GM15510 (cell line): ENCODE results near the gene SELPLG.

Experiments used
- POLR2A ChIP-seq: IDR thresholded peaks from 3 replicates; pipeline ENCODE4 v1.6.1; 2011; ENCODE audit warnings: borderline replicate concordance; ENCODE audit not compliant: insufficient read length; ENCODE audit errors: extremely low read depth

The SELPLG gene

DNA sequence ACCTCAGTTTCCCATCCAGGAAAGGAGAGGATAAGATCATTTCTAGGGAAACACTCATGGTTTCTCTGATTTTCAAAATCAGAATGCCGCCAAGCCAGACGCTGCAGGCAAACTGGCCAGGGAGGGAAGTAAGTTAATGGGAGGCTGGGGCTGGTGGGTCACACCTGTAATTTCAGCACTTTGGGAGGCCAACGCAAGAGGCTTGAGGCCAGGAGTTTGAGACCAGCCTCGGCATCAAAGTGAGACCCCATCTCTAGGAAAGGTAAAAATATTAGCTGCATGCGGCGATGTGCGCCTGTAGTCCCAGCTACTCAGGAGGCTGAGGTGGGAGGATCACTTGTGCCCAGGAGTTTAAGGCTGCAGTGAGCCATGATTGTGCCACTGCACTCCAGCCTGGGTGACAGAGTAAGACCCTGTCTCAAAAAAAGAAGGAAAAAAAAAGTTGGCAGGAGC lies 587 bp downstream of the SELPLG start:
- no peak for TF ChIP-seq POLR2A

DNA sequence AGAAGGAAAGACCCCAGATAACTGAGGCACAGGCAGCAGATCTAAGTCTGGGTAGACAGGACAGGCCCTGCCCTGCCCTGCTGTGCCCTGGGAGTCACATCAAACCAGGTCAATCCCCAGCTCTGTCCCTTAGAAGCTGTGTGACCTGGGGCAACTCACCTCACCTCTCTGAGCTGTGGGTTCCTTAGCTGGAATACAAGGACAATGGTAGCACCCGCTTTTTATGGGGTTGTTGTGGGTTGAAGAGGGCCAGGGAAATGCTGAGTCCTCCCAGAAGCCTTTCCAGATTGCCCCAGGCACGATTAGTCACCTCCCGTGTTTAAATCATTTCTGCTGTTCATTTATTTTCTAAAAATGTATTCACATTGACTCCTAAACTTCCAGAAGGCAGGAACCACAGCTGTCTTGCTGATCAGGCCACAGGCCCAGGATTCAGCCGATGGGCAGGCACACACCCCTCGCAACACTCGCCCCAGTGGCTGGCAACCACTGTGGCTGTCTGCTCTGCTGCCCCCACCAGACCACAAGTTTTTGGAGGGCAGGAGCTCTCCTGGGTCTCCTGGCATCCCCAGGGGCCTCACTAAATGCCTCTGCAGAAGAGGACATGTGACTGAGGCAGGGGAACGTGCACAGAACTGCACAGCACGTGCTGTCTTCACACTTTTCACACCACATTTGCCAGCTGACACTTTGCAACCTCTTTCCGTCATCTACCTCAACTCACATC lies 3.0 kb downstream of the SELPLG start:
- no peak for TF ChIP-seq POLR2A

DNA sequence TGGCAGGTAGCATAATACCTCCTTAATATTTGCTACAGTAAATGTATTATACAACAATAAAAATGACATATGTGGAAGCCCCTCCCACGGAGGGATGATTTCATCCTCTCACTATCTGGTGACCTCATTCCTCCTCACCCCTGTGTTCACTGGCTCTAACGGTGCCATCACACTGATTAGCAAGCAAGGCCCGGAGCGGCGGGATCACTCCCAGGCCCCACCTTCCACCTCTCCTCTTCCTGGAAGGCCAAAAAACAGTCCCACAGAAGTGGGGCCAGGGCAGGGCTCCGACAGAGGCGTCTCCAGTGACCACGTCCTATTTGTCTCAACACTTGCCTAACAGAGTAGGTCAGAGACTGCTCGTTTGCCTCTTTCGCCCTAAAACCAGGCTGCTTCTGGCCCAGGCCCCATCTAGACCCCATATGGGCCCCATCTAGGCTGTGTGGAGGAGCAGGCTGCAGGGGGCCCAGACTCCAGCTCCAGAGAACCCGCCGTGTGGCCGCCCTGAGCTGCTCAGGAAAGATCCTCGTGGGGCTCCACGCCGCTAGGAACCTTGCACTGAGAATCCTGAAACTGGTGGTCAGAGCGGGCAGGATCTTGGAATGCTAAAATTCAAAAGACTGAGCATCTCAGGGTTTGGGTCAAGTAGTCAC lies 3.7 kb downstream of the SELPLG start:
- no peak for TF ChIP-seq POLR2A

DNA sequence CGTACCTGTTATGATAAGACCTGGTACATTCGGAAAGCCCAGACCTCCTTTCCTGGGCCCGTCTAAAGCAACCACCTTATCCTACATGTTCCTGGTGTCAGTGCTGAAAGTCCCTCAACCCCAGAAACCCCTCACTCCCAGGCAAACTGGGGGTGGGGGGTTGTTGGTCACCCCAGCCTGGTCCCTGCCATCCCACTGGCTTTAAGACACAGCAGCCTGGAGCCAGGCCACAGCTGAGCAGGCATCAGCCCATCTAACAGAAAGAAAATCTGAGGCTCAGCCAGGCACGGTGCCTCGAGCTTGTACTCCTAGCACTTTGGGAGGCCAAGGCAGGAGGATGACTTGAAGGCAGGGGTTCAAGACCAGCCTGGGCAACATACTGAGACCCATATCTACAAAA lies 4.5 kb downstream of the SELPLG start:
- TF ChIP-seq POLR2A, result no peak

DNA sequence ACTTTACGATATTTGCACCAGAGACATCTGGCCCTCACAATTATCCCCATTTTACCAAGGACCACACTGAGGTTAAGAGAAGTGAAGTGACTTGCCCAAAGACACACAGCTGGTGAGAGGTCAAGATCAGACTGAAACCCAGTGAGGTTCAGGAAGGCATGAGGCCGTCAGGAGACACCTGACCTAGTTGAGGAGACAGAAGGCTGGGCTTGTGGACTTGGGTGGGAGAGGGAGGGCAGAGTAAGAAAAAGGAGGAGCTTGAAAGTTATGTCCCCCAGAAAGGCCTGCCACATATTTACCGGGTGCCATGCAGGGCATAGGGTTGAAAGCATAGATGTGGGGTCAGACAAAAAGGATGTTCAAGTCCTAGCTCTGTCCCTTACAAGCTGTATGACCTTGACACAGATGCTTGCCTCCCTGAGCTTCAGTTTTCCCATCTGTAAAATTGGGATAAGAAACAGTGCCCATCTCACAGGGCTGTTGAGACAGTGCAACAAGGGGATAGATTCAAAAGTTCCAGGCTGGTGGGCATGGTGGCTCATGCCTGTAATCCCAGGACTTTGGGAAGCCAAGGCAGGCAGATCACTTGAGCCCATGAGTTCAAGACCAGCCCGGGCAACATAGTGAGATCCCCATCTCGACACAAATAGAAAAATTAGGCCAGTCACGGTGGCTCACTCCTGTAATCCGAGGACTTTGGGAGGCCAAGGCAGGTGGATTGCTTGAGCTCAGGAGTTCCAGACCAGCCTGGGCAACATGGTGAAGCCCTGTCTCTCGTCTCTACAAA lies 6.4 kb downstream of the SELPLG start:
- TF ChIP-seq POLR2A, result no peak

DNA sequence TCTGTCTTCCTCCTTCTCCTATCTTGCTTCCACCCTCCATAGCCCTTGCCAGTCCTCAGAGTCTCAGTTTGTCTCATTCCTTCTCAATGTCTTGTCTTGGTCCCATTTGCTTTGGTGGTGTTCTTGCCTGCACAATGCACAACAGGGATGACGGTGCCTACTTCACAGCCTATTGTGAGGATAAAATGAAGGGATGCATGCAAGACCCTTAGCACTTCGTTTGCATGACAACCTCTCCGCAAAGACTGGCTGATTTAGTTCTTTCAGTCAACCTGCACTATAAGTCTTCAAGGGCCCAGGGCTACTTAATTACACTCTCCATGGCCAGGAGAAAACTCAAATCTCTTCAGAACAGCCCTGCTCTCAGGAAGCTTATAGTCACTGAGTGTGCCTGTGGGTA lies 8.5 kb downstream of the SELPLG start:
- TF ChIP-seq POLR2A, result no peak

DNA sequence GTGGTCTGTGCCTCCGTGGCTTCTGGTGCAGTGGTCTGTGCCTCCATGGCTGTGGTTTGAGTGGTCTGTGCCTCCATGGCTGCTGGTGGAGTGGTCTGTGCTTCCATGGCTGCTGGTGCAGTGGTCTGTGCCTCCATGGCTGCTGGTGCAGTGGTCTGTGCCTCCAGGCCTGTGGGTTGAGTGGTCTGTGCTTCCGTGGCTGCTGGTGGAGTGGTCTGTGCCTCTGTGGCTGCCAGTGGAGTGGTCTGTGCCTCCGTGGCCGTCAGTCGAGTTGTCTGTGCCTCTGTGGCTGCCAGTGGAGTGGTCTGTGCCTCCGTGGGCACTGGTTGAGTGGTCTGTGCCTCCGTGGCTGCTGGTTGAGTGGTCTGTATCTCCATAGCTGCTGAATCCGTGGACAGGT lies 10.1 kb downstream of the SELPLG start:
- TF ChIP-seq POLR2A, result no peak

DNA sequence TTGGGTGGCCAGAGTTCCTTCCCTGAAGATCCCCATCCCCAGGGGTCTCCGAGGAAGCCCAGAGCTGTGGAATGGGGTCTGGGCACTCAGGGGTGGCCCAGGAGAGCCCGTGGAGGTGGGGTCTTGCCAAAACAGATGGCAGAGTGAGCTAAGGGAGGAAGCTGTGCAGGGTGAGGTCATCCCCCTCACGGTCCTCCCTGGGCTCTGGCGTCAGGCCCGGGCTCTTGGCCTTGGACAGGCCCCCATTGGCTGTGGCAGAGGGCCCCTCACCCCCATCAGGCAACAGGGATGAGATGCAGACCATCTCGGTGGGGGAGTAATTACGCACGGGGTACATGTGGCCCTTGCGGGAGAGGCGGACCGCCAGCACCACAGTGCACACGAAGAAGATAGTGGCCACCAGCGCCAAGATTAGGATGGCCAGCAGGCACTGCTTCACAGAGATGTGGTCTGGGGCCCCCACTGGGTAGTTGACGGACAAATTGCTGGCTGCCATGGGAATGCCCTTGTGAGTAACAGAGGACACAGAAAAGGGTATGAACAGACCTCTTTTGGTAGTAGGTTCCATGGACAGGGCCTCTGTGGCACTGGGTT lies 10.7 kb downstream of the SELPLG start:
- TF ChIP-seq POLR2A, result no peak

DNA sequence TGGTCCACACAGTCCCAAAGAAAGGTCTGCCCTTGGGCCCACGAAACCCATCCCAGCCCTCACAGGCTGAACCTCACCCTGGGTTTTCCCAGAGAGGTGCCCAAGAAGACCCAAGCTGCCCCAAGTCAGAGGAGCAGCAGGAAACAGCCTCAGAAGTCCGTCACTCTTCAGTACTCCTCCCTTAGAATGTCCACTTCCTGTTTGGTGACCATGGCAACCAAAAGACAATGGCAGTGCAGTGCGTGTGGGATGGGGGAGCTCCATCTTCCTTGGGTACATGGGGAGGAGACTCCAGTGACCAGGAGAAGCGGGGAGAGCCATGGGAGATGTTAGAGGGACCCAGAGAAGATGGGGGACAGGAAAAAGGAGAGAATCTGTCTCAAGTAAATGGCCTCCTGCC lies 11.3 kb downstream of the SELPLG start:
- no peak for TF ChIP-seq POLR2A

DNA sequence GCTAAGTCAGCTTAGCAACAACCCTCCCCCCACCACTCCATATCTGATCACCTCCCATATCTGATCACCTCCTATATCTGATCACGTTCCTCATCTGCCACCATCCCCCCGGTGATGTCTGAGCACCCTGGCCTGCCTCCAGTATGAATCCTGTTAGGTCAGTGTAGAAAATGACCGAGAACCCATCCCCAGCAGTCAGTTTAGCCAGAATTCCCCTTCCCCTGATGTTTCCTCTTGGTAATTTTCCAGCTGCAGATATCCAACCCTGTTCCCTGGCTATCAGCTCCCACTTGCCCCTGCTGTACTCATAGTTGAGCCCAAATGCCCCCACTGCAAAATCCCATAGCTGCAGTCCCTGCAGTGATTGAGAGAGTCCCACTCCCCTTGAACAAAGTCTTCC lies 12.5 kb downstream of the SELPLG start:
- TF ChIP-seq POLR2A, result no peak

DNA sequence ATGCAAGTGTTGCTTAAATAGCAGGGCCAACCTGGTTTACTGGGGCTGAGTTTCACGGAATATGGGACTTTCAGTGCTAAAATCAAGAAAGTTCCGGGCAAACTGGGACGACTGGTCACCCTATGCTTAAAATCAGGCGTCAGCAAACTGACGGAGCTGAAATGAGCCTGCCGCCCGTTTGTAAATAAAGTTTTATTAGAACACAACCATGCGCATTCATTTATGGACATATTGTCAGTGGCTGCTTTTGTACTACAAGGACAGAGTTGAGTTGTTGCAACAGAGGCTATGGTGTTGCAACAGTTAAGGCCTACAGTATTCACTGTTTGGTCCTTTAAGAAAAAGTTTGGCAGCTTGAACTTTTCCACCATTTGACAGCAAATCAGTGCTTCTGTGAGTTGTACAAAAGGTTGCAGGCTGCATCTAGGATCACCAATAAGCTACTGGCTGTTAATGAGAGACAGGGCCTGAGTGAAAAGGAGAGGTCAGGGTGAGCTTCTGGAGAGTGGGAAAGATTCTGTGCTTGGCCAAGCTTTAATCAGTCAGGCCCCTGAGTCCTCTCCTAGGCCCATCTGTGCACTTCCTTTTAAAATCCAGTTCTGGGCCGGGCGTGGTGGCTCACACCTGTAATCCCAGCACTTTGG lies 13.3 kb downstream of the SELPLG start:
- no peak for TF ChIP-seq POLR2A

DNA sequence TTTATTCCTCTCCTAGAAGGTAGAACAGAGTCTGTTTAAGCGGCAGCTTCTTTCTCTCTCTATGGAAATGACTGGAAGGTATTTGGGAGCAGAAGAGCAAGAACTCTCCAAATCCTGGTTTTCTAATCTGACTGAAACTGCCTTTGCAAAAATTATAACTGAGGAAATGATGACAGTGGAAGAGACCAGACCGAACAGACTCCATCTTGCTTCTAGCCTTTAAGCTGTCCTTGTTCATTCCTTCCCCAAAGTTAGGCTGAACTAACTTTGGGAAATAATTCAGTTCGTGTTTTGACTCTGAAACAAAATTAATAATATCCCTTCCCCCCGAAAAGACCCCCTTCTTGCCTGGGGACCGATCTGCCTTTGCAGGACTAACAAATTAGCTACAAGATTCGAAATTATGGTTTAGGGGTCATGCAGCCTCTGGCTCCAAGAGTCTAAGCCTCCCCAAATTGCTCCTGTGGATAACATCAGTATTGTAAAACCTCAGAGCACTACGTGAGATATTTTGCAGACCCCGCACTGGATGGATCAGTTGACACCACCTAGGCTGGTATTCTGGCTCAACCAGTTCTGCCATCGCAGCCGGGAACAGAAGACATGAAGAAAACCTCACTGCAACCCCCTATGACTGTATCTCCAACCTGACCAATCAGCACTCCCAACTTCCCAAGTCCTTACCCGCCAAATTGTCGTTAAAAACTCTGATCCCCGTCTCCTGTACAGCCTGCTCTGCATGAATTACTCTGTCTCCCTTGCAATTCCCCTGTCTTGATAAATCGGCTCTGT lies 14.1 kb downstream of the SELPLG start:
- no peak for TF ChIP-seq POLR2A

DNA sequence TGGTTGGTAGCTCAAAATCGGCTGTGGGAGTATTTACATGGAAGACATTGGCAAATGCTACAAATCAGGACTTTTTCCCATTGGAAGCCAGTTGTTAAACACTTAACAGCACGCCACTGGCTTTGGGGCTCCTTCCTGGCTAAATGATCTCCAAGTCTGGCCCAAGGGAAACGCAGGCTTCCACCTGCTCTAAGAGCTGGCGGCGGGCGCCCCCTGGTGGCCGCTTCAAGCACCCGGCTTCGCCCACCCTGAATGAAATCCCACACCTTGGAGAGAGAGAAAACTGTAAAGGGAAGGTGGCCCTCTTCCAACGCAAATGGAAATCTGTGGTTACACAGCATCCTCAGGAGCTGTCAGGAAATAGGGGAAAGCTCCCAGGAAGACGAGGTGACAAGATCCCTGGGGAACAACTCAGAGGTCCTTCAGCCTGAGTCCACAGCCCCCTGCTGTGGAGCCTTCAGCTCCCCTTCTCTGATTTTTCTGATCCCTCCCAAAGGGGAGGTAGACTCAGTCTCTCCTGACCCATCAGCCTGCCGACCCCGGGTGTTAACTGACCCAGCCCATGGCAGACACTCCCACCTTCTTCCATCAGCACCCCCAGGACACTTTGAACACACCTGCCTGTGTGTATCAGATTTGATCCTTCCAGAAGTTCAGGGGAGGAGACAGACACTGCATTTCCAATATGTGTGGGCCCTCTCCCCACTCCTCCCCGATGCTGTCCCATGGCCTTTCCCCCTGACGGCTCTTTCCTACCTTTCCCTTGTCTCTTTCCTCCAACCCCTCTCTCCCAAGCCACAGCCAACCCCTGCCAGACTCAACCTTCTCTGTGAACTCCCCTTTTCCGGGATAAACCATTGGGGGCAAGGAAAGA lies 15.4 kb downstream of the SELPLG start:
- TF ChIP-seq POLR2A, result no peak
